OCI-LY7 (cell line): Measurements from ENCODE around the gene CACNA1B. TPM values are rescaled to one million over a fixed set of nuclear protein-coding genes. Genes with fewer than 3 reads are reported as not detected.

ENCODE experiments used
- BruUV-seq: library from RNA; stranded (reverse); fragments of 400-500 nt; replicated peaks from 2 replicates; lab custom pipeline; 2021; lab: Mats Ljungman, UMichigan
- CTCF ChIA-PET: fragments of 300-600 bp; sonication (Branson Sonifier 250); formaldehyde crosslinking; loops from one replicate; lab custom pipeline; 2022; ENCODE audit warnings: antibody characterized with exemption; ENCODE audit not compliant: unreplicated experiment; lab: Charles Lee
- POLR2A ChIA-PET: fragments of 300-600 bp; sonication (Branson Sonifier 250); formaldehyde crosslinking; loops from one replicate; lab custom pipeline; 2022; ENCODE audit warnings: antibody characterized with exemption; lab: Charles Lee
- DNase-seq: peaks from one replicate; pipeline ENCODE4 v3.0.0-alpha.2; 2015; ENCODE audit warnings: low spot score
- H2AFZ ChIP-seq: fragments of 200-600 bp; sonication (generic), shearing (Covaris generic); 2 replicates; pipeline ENCODE4 v1.6.1; 2014; ENCODE audit warnings: mild to moderate bottlenecking, antibody characterized with exemption, low read length, moderate library complexity
- H3K27ac ChIP-seq: fragments of 200-600 bp; sonication (generic); 2 replicates; pipeline ENCODE4 v1.5.1; 2014; ENCODE audit warnings: mixed run types, low read depth, mild to moderate bottlenecking, moderate library complexity, low read length, inconsistent platforms; ENCODE audit not compliant: poor library complexity, severe bottlenecking
- H3K36me3 ChIP-seq: fragments of 200-600 bp; sonication (generic); 2 replicates; pipeline ENCODE4 v1.6.1; 2014; ENCODE audit warnings: mild to moderate bottlenecking, antibody characterized with exemption, low read length, moderate library complexity, mixed read lengths; ENCODE audit not compliant: insufficient read depth
- H3K4me1 ChIP-seq: fragments of 200-600 bp; sonication (generic); 2 replicates; pipeline ENCODE4 v1.5.1; 2014; ENCODE audit warnings: mild to moderate bottlenecking, low read length; ENCODE audit not compliant: insufficient read depth, poor library complexity, severe bottlenecking
- H3K4me2 ChIP-seq: fragments of 200-600 bp; sonication (generic); 2 replicates; pipeline ENCODE4 v1.6.1; 2014; ENCODE audit warnings: mild to moderate bottlenecking, low read length
- H3K4me3 ChIP-seq: fragments of 200-600 bp; sonication (generic); 2 replicates; pipeline ENCODE4 v1.5.1; 2014; ENCODE audit warnings: mild to moderate bottlenecking, low read depth, low read length; ENCODE audit not compliant: poor library complexity, severe bottlenecking
- H3K79me2 ChIP-seq: fragments of 200-600 bp; sonication (generic); 2 replicates; pipeline ENCODE4 v1.6.1; 2016; ENCODE audit warnings: low read depth, mild to moderate bottlenecking, low read length, moderate library complexity, mixed read lengths; ENCODE audit not compliant: insufficient read depth
- H3K9me2 ChIP-seq: fragments of 200-600 bp; sonication (generic); 2 replicates; pipeline ENCODE4 v1.6.1; 2016; ENCODE audit warnings: mild to moderate bottlenecking, low read length, mixed read lengths; ENCODE audit not compliant: insufficient read depth
- H3K9me3 ChIP-seq: fragments of 200-600 bp; sonication (generic); 2 replicates; pipeline ENCODE4 v1.6.1; 2014; ENCODE audit warnings: mild to moderate bottlenecking, mixed run types, low read length, mixed read lengths
- H4K20me1 ChIP-seq: fragments of 200-600 bp; sonication (generic); 2 replicates; pipeline ENCODE4 v1.6.1; 2014; ENCODE audit warnings: mild to moderate bottlenecking, antibody characterized with exemption, low read length, moderate library complexity, mixed read lengths; ENCODE audit not compliant: insufficient read depth
- CTCF ChIP-seq: fragments of 200-600 bp; sonication (generic); conservative IDR thresholded peaks from 2 replicates; pipeline ENCODE4 v1.5.1; 2014; ENCODE audit warnings: mild to moderate bottlenecking, antibody characterized with exemption, low read length, moderate library complexity, mixed read lengths
- EZH2phosphoT487 ChIP-seq: fragments of 200-600 bp; sonication (generic); IDR thresholded peaks from 2 replicates; pipeline ENCODE4 v1.6.1; 2018; ENCODE audit warnings: low read depth, borderline replicate concordance, mild to moderate bottlenecking, mixed run types, antibody characterized with exemption, low read length, moderate library complexity, mixed read lengths
- intact Hi-C: fragments of 100-400 bp; cut with micrococcal nuclease; formaldehyde crosslinking; loops from one replicate; pipeline ENCODE4 v1.10.0; 2022; ENCODE audit not compliant: unreplicated experiment
- total RNA-seq, 2 experiments: library from RNA; depleted of rRNA in 1 of 2; stranded (reverse); fragments of >200 nt in 1 of 2; shearing (Covaris generic) in 1 of 2; gene quantifications; 2 replicates each; pipeline ENCODE4 v1.2.3, GENCODE V29; 2014 to 2022

CACNA1B gene
- total RNA-seq, 2 experiments from 2014 or later, result not detected

GRCh38 chr9:137953683-137954438, 76.3 kb downstream of the CACNA1B start:
- Histone ChIP-seq H3K9me3 (no peaks in the 10 kb centered on the region), H3K4me3 (no peak overlapping the region), H4K20me1 (no peaks in the 10 kb centered on the region), H3K36me3 (no peaks in the 10 kb centered on the region), H3K27ac (no peak overlapping the region), H3K9me2 (no peaks in the 10 kb centered on the region), H3K4me2 (no peak overlapping the region), H2AFZ (no peak overlapping the region), H3K79me2 (no peaks in the 10 kb centered on the region), H3K4me1 (no peaks in the 10 kb centered on the region)
- intact Hi-C loops, result no loop called here
- ChIA-PET CTCF (interaction anchor here (0.7 kb wide), 1 partner anchor 72 kb away, joined by 3 read pairs; no protein-coding TSS in a partner anchor), POLR2A (no interaction called here)
- TF ChIP-seq EZH2phosphoT487 (no peak), CTCF (no peak)
- BruUV-seq, result no TSS peak
- no peak for DNase-seq

GRCh38 chr9:137955224-137955570, 77.6 kb downstream of the CACNA1B start:
- Histone ChIP-seq H3K79me2 (no peaks in the 10 kb centered on the region), H3K4me3 (no peak overlapping the region), H3K9me2 (no peaks in the 10 kb centered on the region), H4K20me1 (no peaks in the 10 kb centered on the region), H3K36me3 (no peaks in the 10 kb centered on the region), H3K4me1 (no peaks in the 10 kb centered on the region), H3K27ac (no peak overlapping the region), H2AFZ (no peak overlapping the region), H3K9me3 (no peaks in the 10 kb centered on the region), H3K4me2 (no peak overlapping the region)
- POLR2A ChIA-PET, result no interaction called here
- intact Hi-C loops, result no loop called here
- TF ChIP-seq CTCF (no peak), EZH2phosphoT487 (no peak)
- CTCF ChIA-PET, result no interaction called here
- no peak for DNase-seq
- BruUV-seq, result no TSS peak

GRCh38 chr9:137955586-137955985, 78.0 kb downstream of the CACNA1B start:
- H3K9me3 ChIP-seq, result no peaks in the 10 kb centered on the region
- H3K79me2 ChIP-seq, result no peaks in the 10 kb centered on the region
- H3K36me3 ChIP-seq, result no peaks in the 10 kb centered on the region
- no peak overlapping the region for H2AFZ ChIP-seq
- ChIA-PET CTCF (no interaction called here), POLR2A (no interaction called here)
- H3K27ac ChIP-seq, result no peak overlapping the region
- H3K9me2 ChIP-seq, result no peaks in the 10 kb centered on the region
- no peaks in the 10 kb centered on the region for H4K20me1 ChIP-seq
- no peak overlapping the region for H3K4me3 ChIP-seq
- intact Hi-C loops, result no loop called here
- no TSS peak for BruUV-seq
- TF ChIP-seq EZH2phosphoT487, result no peak
- TF ChIP-seq CTCF, result no peak
- DNase-seq, result no peak
- no peaks in the 10 kb centered on the region for H3K4me1 ChIP-seq
- H3K4me2 ChIP-seq, result no peak overlapping the region
